Transverse colon (tissue), 4 donors: Measurements from ENCODE around the gene DYNLT3. TPM values are rescaled to one million over a fixed set of nuclear protein-coding genes. Genes with fewer than 3 reads are reported as not detected.

Experiments used
- DNase-seq: peaks from one replicate; pipeline ENCODE4 v3.0.0-alpha.2; 2019
- H3K27ac ChIP-seq, 4 donors: fragments of 200-600 bp; sonication (generic); 2 replicates each; pipeline ENCODE4 v1.5.1; 2016 to 2018; ENCODE audit warnings: inconsistent platforms in 4 of 4
- H3K27me3 ChIP-seq: fragments of 200-600 bp; sonication (generic); 2 replicates; pipeline ENCODE4 v1.5.1; 2017; ENCODE audit warnings: inconsistent platforms
- H3K36me3 ChIP-seq, 4 donors: fragments of 200-600 bp; sonication (generic); 2 replicates each; pipeline ENCODE4 v1.5.1; 2017 to 2019; ENCODE audit warnings: inconsistent platforms in 4 of 4
- H3K4me1 ChIP-seq, 4 donors: fragments of 200-600 bp; sonication (generic); 2 replicates each; pipeline ENCODE4 v1.5.1; 2017 to 2020; ENCODE audit warnings: inconsistent platforms in 4 of 4
- H3K4me3 ChIP-seq, 4 donors: fragments of 200-600 bp; sonication (generic); 1 replicate in 1 of 4; 2 replicates in 3 of 4; pipeline versions ENCODE4 v1.5.1 to v1.6.1; 2017 to 2019; ENCODE audit warnings: inconsistent platforms in 4 of 4
- H3K9me3 ChIP-seq, 2 donors: fragments of 200-600 bp; sonication (generic); 2 replicates each; pipeline ENCODE4 v1.5.1; 2017 to 2019; ENCODE audit warnings: inconsistent platforms in 2 of 2
- CTCF ChIP-seq, 5 experiments: fragments of 200-600 bp in 3 of 5; fragments of 450-650 bp in 2 of 5; sonication (generic) in 3 of 5; IDR thresholded peaks; 1 replicate in 2 of 5; 2 replicates in 3 of 5; pipeline ENCODE4 v1.5.1; 2016 to 2017; ENCODE audit warnings: antibody characterized with exemption in 5 of 5, inconsistent platforms in 3 of 5, mild to moderate bottlenecking in 2 of 5, moderate library complexity in 1 of 5
- EP300 ChIP-seq: sonication (generic); formaldehyde crosslinking; IDR thresholded peaks from one replicate; pipeline ENCODE4 v1.6.1; 2017; ENCODE audit warnings: antibody characterized with exemption, low read depth
- POLR2A ChIP-seq: fragments of 450-650 bp; IDR thresholded peaks from one replicate; pipeline ENCODE4 v1.6.1; 2016; ENCODE audit warnings: antibody characterized with exemption, mild to moderate bottlenecking, moderate library complexity
- POLR2AphosphoS5 ChIP-seq, 3 donors: sonication (generic); formaldehyde crosslinking; IDR thresholded peaks; one replicate each; pipeline ENCODE4 v1.6.1; 2016; ENCODE audit warnings: antibody characterized with exemption in 3 of 3
- WGBS, 2 donors: methylation state at CpG; one replicate each; pipeline ENCODE4 v1.1.5; 2018; ENCODE audit warnings: low coverage in 1 of 2; 5-methylcytosine and 5-hydroxymethylcytosine counted together
- in situ Hi-C, 4 donors: fragments of 200-750 bp; cut with MboI; loops; one replicate each; pipeline versions ENCODE4 v1.15.0 to v1.15.1; 2017; ENCODE audit warnings: low sequenced_read_pairs in 3 of 4, low pct_ligation_motif_present in 1 of 4, low pct_unique_long_range_greater_than_20kb in 1 of 4
- intact Hi-C: fragments of 100-400 bp; cut with DNase I; formaldehyde crosslinking; loops from one replicate; pipeline ENCODE4 v1.15.1; 2023; ENCODE audit warnings: low total_unique reads
- total RNA-seq, 4 donors: library from RNA; depleted of rRNA; stranded (reverse); fragments of >200 nt; gene quantifications; one replicate each; pipeline ENCODE4 v1.1.0, GENCODE V29; 2016

DYNLT3 gene
- total RNA-seq, 4 donors from 2014 or later = 9.7 to 61.3 (median 25.9) TPM

GRCh38 chrX:37888010-37888409 is 40.6 kb upstream of the DYNLT3 start:
- Histone ChIP-seq H3K4me3 (no peak overlapping the region), H3K9me3 (no peaks in the 10 kb centered on the region), H3K36me3 (no peaks in the 10 kb centered on the region), H3K27me3 (no peaks in the 10 kb centered on the region), H3K27ac (no peak overlapping the region), H3K4me1 (no peaks in the 10 kb centered on the region)
- intact Hi-C loops (loop anchor here (10.0 kb wide), 1 partner anchor 1477 kb away; no protein-coding TSS in a partner anchor), in situ Hi-C loops (no loop called here)
- no peak for DNase-seq
- WGBS, 2 donors = 75% methylated on average over 5 of the region's 5 CpGs; no CpG with 5 or more reads in 1 of the 2 donors
- TF ChIP-seq POLR2AphosphoS5 (IDR thresholded peaks at IDR 0.05) = no peak

GRCh38 chrX:37887347-37887746 is 40.0 kb upstream of the DYNLT3 start:
- H3K9me3 ChIP-seq = no peaks in the 10 kb centered on the region
- 40 to 80% methylated on average over 1 of the region's 1 CpG for WGBS, 2 donors
- no peaks in the 10 kb centered on the region for H3K27me3 ChIP-seq
- H3K27ac ChIP-seq = no peak overlapping the region
- no peak for DNase-seq
- intact Hi-C loops = loop anchor here (10.0 kb wide), 1 partner anchor 1477 kb away; no protein-coding TSS in a partner anchor
- no peaks in the 10 kb centered on the region for H3K36me3 ChIP-seq
- TF ChIP-seq POLR2A = no peak
- no peak for TF ChIP-seq EP300
- TF ChIP-seq POLR2AphosphoS5 (IDR thresholded peaks at IDR 0.05) = no peak
- no peak for TF ChIP-seq CTCF (IDR thresholded peaks at IDR 0.05)
- in situ Hi-C loops = no loop called here
- H3K4me3 ChIP-seq = no peak overlapping the region
- no peaks in the 10 kb centered on the region for H3K4me1 ChIP-seq

GRCh38 chrX:37883196-37883595 is 35.8 kb upstream of the DYNLT3 start:
- intact Hi-C loops = loop anchor here (10.0 kb wide), 1 partner anchor 1482 kb away; no protein-coding TSS in a partner anchor
- H3K27ac ChIP-seq = no peak overlapping the region
- H3K4me3 ChIP-seq = no peak overlapping the region
- in situ Hi-C loops = no loop called here
- no peak for TF ChIP-seq POLR2AphosphoS5 (IDR thresholded peaks at IDR 0.05)
- TF ChIP-seq CTCF (IDR thresholded peaks at IDR 0.05) = no peak
- no peak for TF ChIP-seq EP300
- no peak for TF ChIP-seq POLR2A
- no peaks in the 10 kb centered on the region for H3K27me3 ChIP-seq
- no peak for DNase-seq
- H3K9me3 ChIP-seq = no peaks in the 10 kb centered on the region
- no peaks in the 10 kb centered on the region for H3K36me3 ChIP-seq
- WGBS, 2 donors = 49 to 63% methylated on average over 2 of the region's 2 CpGs
- H3K4me1 ChIP-seq = no peaks in the 10 kb centered on the region

GRCh38 chrX:37879692-37880091 is 32.3 kb upstream of the DYNLT3 start:
- H3K27ac ChIP-seq = no peak overlapping the region
- no peaks in the 10 kb centered on the region for H3K9me3 ChIP-seq
- H3K4me3 ChIP-seq = no peak overlapping the region
- 52% methylated on average over 1 of the region's 1 CpG; no CpG with 5 or more reads in 1 of the 2 donors for WGBS, 2 donors
- H3K27me3 ChIP-seq = no peaks in the 10 kb centered on the region
- no peaks in the 10 kb centered on the region for H3K4me1 ChIP-seq
- TF ChIP-seq EP300 (no peak), POLR2AphosphoS5 (IDR thresholded peaks at IDR 0.05) (no peak), POLR2A (no peak), CTCF (IDR thresholded peaks at IDR 0.05) (no peak)
- intact Hi-C loops = loop anchor here (10.0 kb wide), 1 partner anchor 1485 kb away; no protein-coding TSS in a partner anchor
- H3K36me3 ChIP-seq = no peaks in the 10 kb centered on the region
- in situ Hi-C loops = no loop called here
- no peak for DNase-seq

GRCh38 chrX:37876716-37877115 is 29.3 kb upstream of the DYNLT3 start:
- TF ChIP-seq EP300 (no peak), CTCF (IDR thresholded peaks at IDR 0.05) (no peak), POLR2A (no peak), POLR2AphosphoS5 (IDR thresholded peaks at IDR 0.05) (no peak)
- Histone ChIP-seq H3K27ac (no peak overlapping the region), H3K27me3 (no peaks in the 10 kb centered on the region), H3K4me1 (no peaks in the 10 kb centered on the region), H3K9me3 (no peaks in the 10 kb centered on the region), H3K4me3 (no peak overlapping the region), H3K36me3 (no peaks in the 10 kb centered on the region)
- intact Hi-C loops (no loop called here), in situ Hi-C loops (no loop called here)
- DNase-seq = no peak
- 74 to 100% methylated on average over 1 to 4 of the region's 4 CpGs for WGBS, 2 donors
